Esophagus squamous epithelium (tissue), 5 donors: ENCODE results near the gene HBG2. TPM values are rescaled to one million over a fixed set of nuclear protein-coding genes. Genes with fewer than 3 reads are reported as not detected.

ENCODE experiments used
- DNase-seq: peaks from one replicate; lab custom pipeline; 2025; lab: John Stamatoyannopoulos, UW
- H3K27ac ChIP-seq, 4 donors: fragments of 200-600 bp; sonication (generic); one replicate each; pipeline ENCODE4 v1.5.1; 2016 to 2019; ENCODE audit warnings: mild to moderate bottlenecking in 1 of 4
- H3K27me3 ChIP-seq, 4 donors: fragments of 200-600 bp; sonication (generic); 1 replicate in 3 of 4; 2 replicates in 1 of 4; pipeline versions ENCODE4 v1.5.1 to v1.6.0; 2017 to 2021; ENCODE audit warnings: antibody characterized with exemption in 1 of 4
- H3K36me3 ChIP-seq, 3 donors: fragments of 200-600 bp; sonication (generic); one replicate each; pipeline ENCODE4 v1.5.1; 2016 to 2019
- H3K4me1 ChIP-seq, 3 donors: fragments of 200-600 bp; sonication (generic); one replicate each; pipeline ENCODE4 v1.5.1; 2017 to 2019
- H3K4me3 ChIP-seq, 4 donors: fragments of 200-600 bp; sonication (generic); 1 replicate in 3 of 4; 2 replicates in 1 of 4; pipeline ENCODE4 v1.5.1; 2016 to 2019; ENCODE audit warnings: mild to moderate bottlenecking in 2 of 4, moderate library complexity in 1 of 4
- H3K9me3 ChIP-seq, 3 donors: fragments of 200-600 bp; sonication (generic); one replicate each; pipeline ENCODE4 v1.5.1; 2016 to 2019
- POLR2A ChIP-seq, 4 donors: fragments of 450-650 bp; IDR thresholded peaks; one replicate each; pipeline ENCODE4 v1.6.1; 2017; ENCODE audit warnings: antibody characterized with exemption in 4 of 4, mild to moderate bottlenecking in 4 of 4, moderate library complexity in 3 of 4
- WGBS, 2 donors: methylation state at CpG; one replicate each; pipeline ENCODE4 v1.1.5; 2018; 5-methylcytosine and 5-hydroxymethylcytosine counted together
- intact Hi-C: fragments of 100-400 bp; cut with DNase I; formaldehyde crosslinking; loops from one replicate; pipeline ENCODE4 v1.15.0; 2022
- total RNA-seq, 4 donors: library from RNA; depleted of rRNA; stranded (reverse); fragments of >200 nt; gene quantifications; one replicate each; pipeline ENCODE4 v1.1.0, GENCODE V29; 2016
- TF ChIP-seq, protein P1 (sequence below), 6 experiments: fragments of 450-650 bp in 4 of 6; fragments of 200-600 bp in 2 of 6; sonication (generic) in 2 of 6; IDR thresholded peaks; one replicate each; pipeline ENCODE4 v1.5.1; 2016 to 2019; ENCODE audit warnings: antibody characterized with exemption in 6 of 6, mild to moderate bottlenecking in 4 of 6, moderate library complexity in 4 of 6
- donor health status: DM: yes; HTN: yes; CAD: no.

HBG2 gene
- total RNA-seq, 4 donors from 2014 or later: not detected

DNA sequence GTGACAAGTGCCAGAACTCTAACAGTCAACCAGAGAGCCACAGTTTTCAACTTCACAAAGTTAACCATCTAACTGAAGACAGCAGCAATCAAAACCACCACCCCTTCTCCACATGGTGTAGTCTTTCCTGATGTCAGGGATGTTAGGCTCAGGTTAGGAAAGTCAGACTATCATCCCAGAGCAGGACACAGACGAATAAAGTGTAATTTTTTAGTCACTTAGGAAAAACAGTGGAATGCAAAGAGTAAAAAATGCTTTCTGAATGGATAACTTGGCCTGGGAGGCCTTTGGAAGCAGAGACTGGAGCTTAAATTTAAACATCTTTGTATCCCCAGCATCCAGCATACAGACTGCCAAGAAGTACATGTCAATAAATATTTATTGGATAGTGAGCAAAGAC, 31.8 kb upstream of the HBG2 start:
- WGBS, 2 donors: 11 to 14% methylated on average over 1 of the region's 1 CpG
- intact Hi-C loops: no loop called here
- Histone ChIP-seq H3K27me3 (no peaks in the 10 kb centered on the region), H3K36me3 (no peaks in the 10 kb centered on the region), H3K27ac (no peak overlapping the region), H3K4me1 (no peaks in the 10 kb centered on the region), H3K4me3 (no peak overlapping the region), H3K9me3 (no peaks in the 10 kb centered on the region)
- TF ChIP-seq, protein P1, sequence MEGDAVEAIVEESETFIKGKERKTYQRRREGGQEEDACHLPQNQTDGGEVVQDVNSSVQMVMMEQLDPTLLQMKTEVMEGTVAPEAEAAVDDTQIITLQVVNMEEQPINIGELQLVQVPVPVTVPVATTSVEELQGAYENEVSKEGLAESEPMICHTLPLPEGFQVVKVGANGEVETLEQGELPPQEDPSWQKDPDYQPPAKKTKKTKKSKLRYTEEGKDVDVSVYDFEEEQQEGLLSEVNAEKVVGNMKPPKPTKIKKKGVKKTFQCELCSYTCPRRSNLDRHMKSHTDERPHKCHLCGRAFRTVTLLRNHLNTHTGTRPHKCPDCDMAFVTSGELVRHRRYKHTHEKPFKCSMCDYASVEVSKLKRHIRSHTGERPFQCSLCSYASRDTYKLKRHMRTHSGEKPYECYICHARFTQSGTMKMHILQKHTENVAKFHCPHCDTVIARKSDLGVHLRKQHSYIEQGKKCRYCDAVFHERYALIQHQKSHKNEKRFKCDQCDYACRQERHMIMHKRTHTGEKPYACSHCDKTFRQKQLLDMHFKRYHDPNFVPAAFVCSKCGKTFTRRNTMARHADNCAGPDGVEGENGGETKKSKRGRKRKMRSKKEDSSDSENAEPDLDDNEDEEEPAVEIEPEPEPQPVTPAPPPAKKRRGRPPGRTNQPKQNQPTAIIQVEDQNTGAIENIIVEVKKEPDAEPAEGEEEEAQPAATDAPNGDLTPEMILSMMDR (IDR thresholded peaks at IDR 0.05): no peak
- TF ChIP-seq POLR2A (IDR thresholded peaks at IDR 0.05): no peak
- no peak for DNase-seq

DNA sequence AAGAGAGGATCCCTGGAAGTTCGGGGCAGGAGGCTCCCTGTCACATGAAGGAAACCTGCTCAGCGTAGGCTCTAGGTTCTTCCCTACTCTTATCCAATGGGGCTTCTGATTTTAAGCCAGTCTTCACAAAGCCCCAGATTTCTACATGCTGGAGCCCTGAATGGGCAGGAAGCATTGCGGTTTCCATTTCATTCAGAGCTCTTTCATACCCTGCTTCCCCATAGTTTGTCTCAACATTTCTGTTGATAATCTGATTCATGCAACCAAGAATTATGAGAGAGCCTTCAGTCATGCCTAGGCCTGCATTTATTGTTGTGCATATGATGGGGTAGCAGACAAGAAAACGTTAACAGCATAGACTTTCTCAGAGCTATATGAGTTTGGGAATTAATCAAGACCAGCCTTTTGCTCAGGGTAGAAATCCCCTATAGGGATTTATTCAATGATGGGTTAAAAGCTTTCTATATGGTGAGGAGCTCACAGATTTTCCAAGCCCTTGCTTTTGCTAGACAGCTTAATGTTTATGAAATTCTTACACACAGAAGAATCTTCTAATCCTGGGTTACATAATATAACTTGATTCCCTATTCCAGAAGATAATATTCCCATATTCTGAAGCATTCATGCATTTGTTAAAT, 31.2 kb upstream of the HBG2 start:
- intact Hi-C loops: no loop called here
- Histone ChIP-seq H3K4me1 (peaks cover 0 to 1% (median 0%) of the 10 kb centered on the region in 3 donors), H3K36me3 (no peaks in the 10 kb centered on the region), H3K27ac (no peak overlapping the region), H3K27me3 (no peaks in the 10 kb centered on the region), H3K4me3 (no peak overlapping the region), H3K9me3 (no peaks in the 10 kb centered on the region)
- no peak for DNase-seq
- WGBS, 2 donors: 43 to 61% methylated on average over 4 of the region's 4 CpGs
- TF ChIP-seq POLR2A (IDR thresholded peaks at IDR 0.05): no peak
- TF ChIP-seq, protein P1 (IDR thresholded peaks at IDR 0.05): no peak

DNA sequence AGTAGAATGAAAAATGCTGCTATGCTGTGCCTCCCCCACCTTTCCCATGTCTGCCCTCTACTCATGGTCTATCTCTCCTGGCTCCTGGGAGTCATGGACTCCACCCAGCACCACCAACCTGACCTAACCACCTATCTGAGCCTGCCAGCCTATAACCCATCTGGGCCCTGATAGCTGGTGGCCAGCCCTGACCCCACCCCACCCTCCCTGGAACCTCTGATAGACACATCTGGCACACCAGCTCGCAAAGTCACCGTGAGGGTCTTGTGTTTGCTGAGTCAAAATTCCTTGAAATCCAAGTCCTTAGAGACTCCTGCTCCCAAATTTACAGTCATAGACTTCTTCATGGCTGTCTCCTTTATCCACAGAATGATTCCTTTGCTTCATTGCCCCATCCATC, 30.1 kb upstream of the HBG2 start:
- intact Hi-C loops: no loop called here
- no peaks in the 10 kb centered on the region for H3K9me3 ChIP-seq
- H3K4me1 ChIP-seq: peaks cover 0 to 6% (median 0%) of the 10 kb centered on the region in 3 donors
- no peak for DNase-seq
- WGBS, 2 donors: 54 to 80% methylated on average over 2 of the region's 2 CpGs
- H3K36me3 ChIP-seq: no peaks in the 10 kb centered on the region
- no peak overlapping the region for H3K27ac ChIP-seq
- H3K27me3 ChIP-seq: no peaks in the 10 kb centered on the region
- TF ChIP-seq POLR2A (IDR thresholded peaks at IDR 0.05): no peak
- TF ChIP-seq, protein P1 (IDR thresholded peaks at IDR 0.05): no peak
- H3K4me3 ChIP-seq: no peak overlapping the region

DNA sequence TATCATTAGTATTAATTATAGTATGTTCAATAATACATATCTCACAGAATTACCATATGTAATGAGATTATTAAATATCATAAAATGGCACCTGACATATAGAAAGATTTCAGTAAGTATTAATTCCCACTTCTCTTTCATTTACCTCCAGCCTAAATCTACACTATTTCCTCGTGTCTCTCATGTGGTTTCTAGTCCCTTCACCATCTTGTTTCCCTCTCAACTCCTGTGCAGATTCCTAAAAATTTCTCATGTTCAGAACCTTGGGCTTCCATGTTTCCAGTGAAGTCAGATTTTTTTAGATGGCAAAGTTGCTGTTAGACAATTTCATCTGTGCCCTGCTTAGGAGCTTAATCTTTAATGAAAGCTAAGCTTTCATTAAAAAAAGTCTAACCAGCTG, 29.3 kb upstream of the HBG2 start:
- Histone ChIP-seq H3K27ac (no peak overlapping the region), H3K4me1 (peaks cover 0 to 6% (median 0%) of the 10 kb centered on the region in 3 donors), H3K27me3 (no peaks in the 10 kb centered on the region), H3K36me3 (no peaks in the 10 kb centered on the region), H3K4me3 (no peak overlapping the region), H3K9me3 (no peaks in the 10 kb centered on the region)
- intact Hi-C loops: no loop called here
- TF ChIP-seq, protein P1 (IDR thresholded peaks at IDR 0.05): no peak
- no peak for TF ChIP-seq POLR2A (IDR thresholded peaks at IDR 0.05)
- WGBS, 2 donors: 61 to 63% methylated on average over 1 of the region's 1 CpG
- DNase-seq: no peak

DNA sequence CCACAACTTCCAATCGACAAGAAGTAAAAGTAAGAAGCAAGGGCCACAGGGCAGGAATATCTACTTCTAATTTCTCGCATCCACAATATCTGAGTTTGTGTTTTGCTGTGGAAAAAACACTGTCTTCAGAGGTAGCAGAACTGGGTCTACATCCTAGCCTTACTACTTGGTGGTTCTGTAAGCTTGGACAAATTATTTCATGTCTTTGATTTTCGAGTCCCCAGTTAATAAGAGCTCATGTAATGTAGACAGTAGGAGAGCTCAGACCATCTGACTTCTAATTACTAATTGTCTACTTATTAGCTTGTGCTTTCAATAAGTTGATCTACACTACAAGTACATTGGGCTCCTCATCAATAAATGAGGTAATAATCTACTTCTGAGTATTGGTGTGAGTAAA, 28.5 kb upstream of the HBG2 start:
- Histone ChIP-seq H3K4me3 (no peak overlapping the region), H3K4me1 (peaks cover 0 to 6% (median 0%) of the 10 kb centered on the region in 3 donors), H3K9me3 (no peaks in the 10 kb centered on the region), H3K36me3 (no peaks in the 10 kb centered on the region), H3K27me3 (no peaks in the 10 kb centered on the region), H3K27ac (no peak overlapping the region)
- WGBS, 2 donors: 60 to 69% methylated on average over 3 of the region's 3 CpGs
- intact Hi-C loops: no loop called here
- no peak for TF ChIP-seq POLR2A (IDR thresholded peaks at IDR 0.05)
- TF ChIP-seq, protein P1 (IDR thresholded peaks at IDR 0.05): no peak
- DNase-seq: no peak
